GM18867 (cell line): ENCODE results near the gene FOXP1.
"Not testable (repeated sequence)": the region's sequence is repeated elsewhere in the genome, so short reads cannot be mapped to it uniquely, and the experiment has no call there.

Source experiments
- ATAC-seq: cut with Tn5 transposase; IDR thresholded peaks from one replicate; pipeline ENCODE4 v1.9.1; 2021; ENCODE audit warnings: mild to moderate bottlenecking, moderate library complexity; ENCODE audit not compliant: unreplicated experiment

The FOXP1 gene

DNA sequence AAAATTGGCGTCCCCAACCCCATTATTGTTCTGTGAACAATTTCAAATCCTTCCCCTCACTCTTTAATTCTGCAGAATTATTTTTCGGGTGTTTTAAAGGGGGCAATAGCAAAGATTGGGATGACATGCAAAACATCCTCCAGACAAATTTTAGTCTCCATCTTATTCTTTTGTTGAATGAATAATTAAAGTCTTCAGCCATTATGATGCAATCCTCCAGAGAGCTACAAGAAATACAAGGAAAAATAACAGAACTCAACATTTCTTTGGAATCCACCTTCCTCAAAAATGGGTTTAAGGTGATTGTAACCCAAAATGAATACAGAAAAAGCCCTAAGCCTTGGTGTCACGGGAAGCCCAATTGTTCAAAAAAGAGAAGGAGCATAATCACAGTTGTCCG lies 49.9 kb downstream of the FOXP1 start:
- no peak for ATAC-seq

DNA sequence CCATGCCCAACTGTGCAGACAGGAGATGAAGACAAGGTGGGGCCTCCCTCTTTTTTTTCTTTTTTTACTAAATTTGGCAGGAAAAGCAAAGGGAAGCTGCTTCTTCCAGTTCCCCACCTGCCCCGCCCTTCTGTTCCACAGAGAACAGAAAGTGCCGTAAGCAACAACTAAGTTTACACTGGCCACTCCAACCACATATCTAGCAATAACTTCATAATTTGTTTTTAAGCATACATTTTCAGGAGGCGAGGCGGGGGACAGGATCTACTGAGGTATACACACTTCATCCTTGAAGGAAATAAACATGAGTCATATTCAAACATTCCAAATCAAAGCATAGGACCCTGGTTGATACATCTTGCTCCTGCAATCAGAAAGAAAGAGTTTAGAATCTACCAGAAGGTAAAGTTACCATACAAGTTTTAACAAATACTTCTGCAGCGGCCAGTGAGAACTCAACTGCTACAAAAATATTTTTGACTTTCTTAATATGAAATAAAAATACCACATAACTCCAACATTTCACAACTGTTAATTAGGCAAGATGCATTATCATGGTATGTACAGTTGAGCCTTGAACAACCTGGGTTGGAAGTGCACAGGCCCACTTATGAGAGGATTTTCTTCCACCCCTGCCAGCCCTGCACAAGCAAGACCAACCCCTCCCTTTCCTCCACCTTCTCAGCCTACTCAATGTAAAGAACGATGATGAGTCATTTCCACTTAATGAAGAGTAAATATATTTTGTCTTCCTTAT lies 50.7 kb downstream of the FOXP1 start:
- no peak for ATAC-seq

DNA sequence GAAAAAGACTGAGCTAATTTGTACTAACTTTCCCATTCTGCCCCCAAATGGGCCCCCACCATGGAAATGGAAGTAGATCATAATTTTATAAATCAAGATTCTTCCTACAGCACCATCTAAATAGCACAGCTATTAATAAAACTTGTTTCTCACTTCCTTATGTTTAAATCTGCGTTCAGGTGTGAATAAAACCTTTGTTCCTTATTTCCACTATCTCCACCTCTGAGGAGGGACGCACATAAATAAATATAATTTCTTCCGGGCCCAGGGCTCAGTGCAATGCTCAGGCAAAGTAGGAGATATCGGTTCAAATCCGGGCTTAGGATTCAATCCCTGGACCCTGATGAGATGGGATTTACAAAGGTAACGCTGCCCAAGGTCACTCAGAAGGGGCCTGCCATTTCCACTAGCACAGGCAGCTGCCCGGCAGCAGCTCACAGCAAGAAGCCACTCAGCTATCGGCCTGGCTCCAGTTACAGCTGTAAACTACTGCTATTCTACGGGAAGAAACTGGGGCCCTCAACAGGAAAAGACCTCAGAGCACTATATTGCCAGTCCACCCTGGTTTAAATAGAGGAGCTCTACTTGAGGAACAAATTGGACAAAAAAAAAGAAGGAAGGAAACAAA lies 52.5 kb downstream of the FOXP1 start:
- ATAC-seq = no peak

DNA sequence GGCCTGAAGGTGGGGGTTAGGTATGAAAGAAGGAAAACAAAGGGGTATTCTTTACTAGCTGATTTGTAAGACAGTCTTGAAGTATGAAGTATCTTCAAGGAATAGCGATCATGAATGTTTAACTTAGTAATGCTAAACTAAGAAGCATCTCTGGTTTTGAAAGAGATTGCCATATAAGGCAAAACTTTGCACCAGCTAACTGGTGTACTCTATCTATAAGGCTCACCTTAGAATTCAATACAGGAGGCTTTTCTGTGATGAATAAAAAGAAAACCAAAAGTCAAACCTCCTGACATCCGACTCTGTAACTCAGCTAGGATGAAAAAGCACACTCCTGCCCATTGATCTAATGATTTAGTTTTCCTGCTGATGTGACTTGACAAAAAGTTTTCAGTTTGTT lies 54.7 kb downstream of the FOXP1 start:
- no peak for ATAC-seq

DNA sequence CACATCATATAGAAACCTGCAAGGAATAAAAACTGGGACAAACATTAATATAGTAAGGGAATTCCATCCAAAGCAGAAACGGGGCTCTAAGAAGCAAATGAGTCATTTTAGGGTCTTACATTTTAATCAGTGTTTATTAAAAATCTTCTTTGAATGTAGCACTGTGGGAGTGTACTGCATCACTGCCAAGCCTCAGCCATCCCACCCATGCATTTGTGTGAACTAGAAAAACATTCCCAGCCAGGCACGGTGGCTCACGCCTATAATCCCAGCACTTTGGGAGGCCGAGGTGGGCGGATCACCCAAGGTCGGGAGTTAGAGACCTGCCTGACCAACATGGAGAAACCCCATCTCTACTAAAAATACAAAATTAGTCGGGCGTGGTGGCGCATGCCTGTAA lies 57.1 kb downstream of the FOXP1 start:
- not testable (repeated sequence) for ATAC-seq

DNA sequence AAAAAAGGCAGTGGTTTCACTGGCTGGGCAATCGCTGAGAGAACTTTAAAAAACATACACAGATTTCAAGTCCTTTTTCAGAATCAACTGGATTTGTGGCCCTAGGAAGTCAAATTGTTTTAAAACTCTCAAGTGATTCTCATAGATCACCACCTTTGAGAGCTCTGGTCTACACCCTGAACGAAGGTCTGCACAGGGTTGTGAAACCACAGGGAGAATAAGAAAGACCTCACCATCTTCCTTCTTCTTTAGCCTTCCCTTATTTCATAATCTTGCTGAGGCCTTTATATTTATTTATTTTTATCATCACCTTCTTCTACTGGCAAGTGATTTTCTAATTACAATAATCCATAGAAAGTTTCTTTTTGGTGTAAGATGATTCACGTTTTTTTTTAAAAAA lies 58.1 kb downstream of the FOXP1 start:
- ATAC-seq = no peak

DNA sequence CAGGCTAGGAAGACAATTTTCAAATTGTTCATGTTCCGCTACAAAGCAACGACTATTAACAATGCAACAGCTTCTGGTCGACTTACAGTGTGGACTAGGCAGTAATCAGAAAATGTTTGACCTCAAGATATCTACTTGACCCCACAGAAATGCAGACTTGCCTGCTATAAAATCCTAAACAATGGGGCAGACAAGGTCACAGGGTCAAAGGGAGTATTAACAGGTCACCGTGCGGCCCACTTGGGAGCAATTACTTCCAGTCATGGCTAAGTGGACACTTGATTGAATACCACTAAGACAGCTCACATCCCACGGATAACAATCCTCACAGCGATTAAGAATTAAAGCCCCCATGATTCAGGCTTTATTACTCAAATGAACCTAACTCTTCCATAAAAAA lies 58.9 kb downstream of the FOXP1 start:
- ATAC-seq = no peak

DNA sequence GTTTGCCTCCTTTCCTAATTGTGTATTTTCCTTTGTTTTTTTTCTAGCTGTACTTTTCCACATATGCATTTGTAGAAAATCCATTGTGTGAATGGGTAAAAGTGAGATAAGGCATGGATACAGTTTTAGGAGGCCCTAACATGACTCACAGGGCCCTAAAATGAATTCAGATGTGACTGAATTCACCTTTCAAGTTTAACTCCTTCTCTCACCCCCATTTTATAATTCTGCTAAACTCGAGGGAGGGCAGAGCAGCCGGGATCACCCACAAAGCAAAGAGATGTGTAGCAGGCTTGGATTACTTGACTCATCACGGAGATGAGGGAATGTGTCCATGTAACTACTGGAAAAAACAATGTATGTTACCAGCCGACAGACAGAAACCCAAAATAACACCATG lies 59.9 kb downstream of the FOXP1 start:
- no peak for ATAC-seq

DNA sequence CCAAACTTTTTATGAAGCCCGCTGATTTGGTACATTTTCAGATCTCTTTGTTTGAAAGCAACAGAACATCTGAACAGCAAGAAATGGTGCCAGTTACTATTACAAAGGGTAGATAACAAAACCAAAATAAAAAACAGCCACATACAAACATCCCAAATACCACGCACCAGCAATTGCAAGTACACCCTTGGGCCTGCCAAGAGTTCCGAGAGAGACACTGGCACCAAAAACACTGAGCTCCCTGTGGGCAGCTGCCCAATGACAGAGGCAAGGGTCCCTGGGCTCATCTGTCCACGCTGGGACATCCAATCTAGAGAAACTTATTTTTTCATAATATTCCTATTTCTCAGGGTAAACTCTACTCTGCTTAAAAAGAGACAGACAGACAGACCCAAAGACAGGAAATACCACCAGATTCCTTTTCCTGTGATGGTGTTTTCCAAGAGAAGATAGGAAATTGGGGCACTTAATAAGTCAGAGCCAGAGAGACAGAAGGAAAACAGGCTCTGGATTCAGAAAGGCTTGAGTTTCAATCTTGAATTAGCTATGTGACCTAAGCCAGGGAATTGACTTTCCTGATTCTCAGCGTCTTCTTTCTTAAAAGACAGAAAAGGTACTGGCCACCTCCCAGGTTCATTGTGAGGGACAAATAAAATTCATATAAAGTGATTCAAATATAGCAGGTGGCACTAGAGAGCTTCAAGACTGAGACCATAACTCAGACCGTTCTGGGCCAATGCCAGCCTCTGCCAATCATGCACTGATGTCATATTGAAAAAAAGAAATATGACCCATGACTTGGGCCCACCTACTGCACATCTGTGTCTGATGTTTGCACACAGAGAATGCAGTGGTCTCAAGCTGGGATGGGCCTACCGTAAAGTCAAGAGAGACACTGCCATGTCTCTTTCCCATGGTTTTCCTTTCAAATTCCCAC lies 61.3 kb downstream of the FOXP1 start:
- ATAC-seq = no peak

DNA sequence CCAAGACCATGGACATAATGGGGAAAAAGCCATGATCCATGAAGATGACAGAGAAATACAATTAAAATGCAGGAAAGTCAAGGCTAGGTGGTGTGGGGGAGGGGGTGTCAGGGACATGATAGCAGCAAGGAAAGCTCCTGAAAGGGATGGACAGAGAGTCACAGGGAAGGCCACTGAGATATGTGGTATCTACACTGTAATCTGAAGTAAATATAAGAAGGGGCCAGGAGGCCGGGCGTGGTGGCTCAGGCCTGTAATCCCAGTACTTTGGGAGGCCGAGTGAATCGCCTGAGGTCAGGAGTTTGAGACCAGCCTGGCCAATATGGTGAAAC lies 62.5 kb downstream of the FOXP1 start:
- ATAC-seq = no peak

DNA sequence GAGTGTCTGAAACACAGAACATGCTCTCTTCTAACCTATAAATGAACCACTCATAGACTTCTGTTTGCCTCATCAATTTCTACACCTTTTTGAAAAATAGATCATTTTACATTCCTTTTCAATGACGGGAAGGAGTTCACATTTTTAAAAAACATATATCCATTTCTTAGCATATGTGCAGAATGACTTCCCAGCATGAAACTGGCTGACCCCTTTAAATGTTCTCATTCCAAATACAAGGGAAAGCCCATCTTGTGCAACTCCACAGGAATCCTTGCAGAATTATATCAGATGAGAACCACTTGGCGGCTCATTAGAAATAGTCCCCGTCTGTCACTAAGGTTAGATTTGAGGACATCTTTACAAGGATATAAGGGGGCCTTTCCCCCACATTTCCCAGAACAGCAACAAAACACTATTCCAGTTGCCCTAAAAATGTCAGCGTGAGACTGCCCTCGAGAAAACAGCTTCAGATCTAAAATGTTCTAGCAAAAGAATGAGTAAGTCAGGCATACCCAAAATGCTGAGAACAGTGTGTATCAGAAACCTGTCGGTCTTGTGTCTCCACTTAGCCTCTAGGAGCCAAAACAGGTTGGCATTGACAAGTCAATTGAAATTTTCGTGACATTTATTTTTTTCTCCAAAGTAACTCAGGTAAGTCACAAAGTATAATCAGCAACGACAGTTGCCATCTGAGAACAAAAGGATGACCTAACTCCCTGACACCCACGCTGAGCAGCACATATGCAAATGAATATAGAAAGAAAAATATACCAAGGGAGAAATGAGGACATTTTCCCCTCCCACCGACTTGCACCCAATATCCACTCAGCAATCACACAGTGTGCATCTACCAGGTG lies 63.1 kb downstream of the FOXP1 start:
- no peak for ATAC-seq

DNA sequence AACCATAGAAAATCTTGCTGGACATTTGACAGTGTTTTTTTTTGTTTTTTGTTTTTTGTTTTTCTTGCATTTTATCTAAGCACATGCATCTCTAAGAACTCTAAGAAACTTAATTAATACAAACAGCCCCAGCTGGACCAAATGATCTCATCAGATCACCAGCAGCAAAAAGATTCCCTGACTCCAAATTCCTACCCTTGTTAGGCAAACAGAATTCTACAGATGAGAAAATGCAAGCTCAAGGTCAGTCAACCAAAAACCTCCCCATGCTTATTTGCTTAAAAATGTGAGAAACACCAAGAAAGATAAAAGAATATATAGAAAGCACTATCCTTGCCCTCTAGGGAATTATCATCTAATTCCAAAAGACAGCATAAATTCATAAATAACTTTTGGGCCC lies 65.4 kb downstream of the FOXP1 start:
- no peak for ATAC-seq

DNA sequence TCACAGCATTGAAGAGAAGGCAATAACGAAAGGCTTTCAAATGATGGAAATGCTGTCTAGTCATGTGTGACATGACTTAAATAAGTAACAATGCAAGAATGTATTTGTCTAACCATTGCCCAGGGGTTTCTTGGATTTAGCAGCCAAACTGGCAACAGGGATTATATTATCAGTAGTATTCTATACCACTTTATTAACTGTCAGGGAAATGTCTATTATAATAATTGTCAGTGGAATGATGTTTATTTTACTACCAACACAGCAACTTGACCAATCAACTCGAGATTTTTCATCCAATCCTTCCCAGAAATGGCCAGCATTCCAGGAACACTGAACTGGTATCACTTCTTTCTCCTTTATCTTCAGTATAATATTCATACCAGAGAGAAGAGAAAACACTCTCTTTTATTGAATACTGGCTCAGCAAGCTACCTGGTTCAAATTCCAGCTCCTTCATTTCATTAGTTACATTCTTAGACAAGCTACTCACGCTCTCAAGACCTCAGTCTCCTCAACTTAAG lies 66.2 kb downstream of the FOXP1 start:
- ATAC-seq = no peak

DNA sequence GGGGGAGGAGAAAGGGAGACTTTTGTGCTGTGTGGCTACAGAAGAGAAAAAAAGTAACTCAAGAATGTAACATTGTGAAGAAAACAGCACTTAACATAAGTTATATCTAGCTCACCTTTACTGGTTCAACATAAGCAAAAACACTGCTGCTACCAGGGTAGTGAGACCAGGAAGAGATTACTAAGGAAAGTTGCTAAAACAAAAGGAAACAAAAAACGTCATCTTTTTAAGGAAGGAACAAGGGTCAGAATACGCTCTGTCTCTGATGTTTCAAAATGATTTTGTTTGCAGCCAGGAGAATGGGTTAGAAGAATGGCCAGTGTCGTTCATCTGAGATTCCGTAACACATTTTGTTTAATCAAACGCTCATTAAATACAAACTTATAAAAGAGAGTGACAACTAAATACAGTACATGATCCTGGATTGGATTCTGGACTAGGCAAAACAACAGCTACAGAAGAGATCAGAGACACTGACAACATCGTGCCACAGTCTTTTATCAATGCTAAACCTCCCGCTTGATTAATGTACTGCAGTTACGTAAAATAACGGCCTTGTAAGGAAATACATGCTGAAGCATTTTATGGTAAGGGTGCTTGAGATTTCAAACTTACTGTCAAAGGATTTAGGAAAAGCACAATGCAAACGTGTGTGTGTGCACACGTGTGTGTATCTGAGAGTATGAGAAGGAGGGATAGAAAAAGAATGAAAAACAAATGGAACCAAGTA lies 67.7 kb downstream of the FOXP1 start:
- no peak for ATAC-seq

DNA sequence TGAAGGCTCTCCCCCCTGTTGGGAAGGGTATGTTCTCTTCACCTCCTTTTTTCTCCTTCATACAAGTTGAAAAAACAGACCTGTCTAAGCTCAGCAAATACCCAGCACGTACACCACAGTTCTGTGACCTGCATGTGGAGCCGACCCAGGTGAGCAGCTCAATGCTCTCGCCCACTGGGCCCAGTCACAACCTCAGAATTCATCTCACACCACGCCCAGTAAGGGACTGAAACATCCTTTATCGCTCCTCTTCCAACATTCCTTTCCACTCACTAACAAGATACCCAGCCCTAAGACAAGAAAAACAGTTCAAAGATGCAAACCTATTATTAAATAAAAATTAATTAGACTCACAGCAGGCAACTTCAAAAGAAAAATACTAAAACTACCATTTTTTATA lies 68.9 kb downstream of the FOXP1 start:
- no peak for ATAC-seq

DNA sequence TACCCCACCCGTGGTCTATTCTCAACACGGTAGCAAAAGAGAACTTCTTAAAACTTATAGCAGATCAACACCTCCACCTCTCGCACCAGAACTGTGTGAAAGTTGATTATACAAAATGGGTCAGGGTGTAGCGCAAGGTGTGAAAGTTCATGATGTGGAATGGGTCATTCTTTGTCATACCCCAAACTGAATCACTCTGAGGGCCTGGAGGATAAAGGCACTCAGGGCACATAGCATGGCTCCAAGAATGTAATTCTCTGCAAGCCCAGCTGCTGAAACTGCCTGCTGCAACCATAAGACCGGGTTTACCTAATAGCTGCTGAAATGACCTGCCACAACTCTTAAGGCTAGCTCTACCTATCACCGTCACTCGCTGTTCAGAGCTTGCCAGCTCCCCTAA lies 70.0 kb downstream of the FOXP1 start:
- no peak for ATAC-seq

DNA sequence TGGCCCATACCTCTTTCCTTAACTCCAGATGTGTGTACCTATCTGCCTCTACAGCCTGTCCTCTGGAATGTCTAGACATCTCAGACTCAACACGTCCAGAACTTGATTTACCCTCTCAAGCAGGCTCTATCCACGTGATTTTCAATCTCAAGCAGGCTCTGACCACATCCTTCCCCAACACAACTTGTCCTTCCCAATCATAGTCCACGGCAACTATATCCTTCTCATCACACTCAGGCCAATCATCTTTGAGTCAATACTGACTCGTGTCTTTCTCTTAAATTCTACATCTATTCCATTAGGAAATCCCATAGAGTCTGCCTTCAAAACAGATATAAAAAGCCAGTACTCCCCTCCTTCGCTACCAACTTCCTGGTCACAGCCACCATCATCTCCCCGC lies 70.4 kb downstream of the FOXP1 start:
- ATAC-seq = no peak

DNA sequence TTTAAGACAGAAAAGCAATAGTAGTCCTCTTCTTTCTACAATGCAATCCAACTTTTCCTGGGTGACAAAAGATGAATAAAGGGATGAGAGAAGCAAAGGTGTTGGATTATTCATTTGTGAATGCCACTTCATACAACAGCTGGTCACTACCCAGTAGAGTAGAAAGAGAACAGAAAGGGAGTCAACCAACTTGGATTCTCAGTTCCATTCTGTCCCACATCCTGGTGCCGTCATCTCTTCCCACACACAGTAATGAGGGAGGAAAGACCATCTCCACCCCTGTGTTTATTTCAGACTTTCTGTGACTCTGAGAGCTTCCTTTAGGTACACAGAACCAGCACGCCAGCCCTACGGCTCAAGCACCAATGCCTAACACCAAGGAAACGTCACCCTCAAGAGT lies 71.0 kb downstream of the FOXP1 start:
- no peak for ATAC-seq

DNA sequence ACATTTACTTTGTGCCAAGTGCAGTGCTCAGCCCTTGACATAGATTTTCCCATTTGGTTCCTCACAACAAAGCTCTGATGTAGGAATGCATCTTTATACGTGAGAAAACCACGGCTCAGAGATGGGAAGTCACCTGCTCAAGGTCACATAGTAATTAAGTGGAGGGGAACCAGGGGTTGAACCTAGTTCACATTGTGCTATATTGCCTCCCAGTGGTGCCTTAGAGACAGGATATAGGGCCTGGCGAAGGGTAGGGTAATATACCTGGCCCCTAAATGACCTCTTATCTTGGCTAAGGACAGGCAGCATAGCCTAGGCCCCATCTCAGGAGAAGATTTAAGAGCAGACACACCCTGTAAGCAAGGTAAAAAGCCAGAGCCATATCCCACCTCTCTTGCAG lies 71.5 kb downstream of the FOXP1 start:
- ATAC-seq = peak; percentile 73

DNA sequence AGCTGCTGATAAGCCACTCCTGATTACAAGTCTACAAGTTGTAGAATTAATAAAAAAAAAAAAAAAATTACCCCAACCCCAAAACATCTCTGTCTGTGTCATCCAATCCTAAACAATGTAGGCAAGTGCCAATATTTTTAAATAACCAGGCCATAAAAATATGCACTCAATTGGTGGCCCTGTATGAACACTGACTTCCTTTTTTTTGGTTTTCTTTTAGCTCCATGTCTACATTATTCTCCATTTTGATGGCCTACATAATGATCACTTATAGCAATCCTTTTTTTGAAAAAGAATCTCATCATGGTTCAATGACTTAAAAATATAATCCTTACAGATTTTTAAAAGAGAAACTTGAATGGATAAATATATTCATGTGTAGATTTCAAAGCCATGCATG lies 72.1 kb downstream of the FOXP1 start:
- no peak for ATAC-seq
